ENCODE data around the gene CACNA1E.
"Not testable (repeated sequence)": the region's sequence is repeated elsewhere in the genome, so short reads cannot be mapped to it uniquely, and the experiment has no call there.

The CACNA1E gene

DNA sequence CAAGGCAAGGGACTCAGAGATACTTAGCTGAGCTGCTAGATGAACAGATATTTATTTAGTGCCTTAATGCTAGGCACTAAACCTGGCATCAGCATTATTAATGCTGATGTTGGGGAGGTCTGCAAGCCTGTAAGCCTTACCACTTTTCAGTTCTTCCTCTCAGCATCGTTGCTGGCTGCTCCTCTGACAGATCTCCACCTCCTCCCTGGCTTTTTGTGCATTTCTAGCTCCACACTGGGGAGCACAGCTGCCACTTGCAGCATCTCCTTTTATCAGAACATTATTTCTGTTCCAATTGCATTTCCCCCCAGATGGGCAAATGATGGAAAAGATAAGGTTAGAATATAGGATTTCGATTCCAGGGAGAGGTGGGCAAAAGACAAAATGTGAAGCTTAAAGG is 34.8 kb downstream of the CACNA1E start:
- DNase-seq = no peak

DNA sequence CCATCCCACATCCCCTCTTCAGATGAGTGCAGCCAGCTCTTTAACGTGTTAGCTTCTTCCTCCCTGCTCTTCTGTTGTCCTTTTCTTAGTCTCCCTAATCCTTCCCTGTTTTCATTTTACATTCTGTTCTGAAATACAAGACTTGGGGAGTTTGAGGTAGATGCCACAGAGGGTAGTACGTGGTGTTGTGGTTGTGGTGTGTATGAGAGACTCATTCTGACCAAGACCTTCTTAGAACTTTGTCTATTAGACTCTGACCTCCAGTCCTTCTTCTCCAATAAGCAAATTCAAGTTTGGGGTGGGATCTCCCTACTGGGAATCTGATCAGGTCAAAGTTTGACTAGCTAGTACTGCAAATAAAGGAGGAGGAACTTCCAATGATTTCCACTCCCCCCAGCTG is 39.5 kb downstream of the CACNA1E start:
- no peak for DNase-seq

DNA sequence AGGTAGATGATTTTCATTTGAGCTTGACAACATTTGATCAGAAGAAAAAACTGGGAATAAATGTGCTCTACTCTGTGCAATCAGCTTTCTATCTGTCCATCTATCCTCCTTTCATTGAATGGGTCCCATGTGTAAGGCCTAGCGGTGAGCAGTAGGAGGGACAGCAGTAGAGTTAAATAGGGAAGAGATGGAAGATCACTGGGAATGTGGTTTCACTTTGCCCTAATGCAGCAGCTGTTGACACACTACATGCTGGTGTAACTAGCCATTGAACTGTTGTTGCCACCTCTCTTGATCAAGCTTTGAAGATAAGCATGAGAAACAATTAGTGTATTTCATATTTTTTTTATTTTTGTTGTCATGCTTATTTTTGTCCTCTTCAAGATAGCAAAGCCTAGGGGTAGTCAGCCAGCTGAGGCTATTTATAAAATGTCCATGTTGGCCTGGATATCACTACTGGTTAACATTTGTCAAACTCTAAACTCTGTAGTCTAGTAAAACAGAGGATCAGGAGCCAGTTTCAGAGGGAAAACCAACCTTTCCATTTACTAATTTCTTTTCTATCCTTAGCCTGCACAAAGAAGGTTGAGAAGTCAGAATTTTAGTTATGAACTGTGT is 41.9 kb downstream of the CACNA1E start:
- DNase-seq = no peak

DNA sequence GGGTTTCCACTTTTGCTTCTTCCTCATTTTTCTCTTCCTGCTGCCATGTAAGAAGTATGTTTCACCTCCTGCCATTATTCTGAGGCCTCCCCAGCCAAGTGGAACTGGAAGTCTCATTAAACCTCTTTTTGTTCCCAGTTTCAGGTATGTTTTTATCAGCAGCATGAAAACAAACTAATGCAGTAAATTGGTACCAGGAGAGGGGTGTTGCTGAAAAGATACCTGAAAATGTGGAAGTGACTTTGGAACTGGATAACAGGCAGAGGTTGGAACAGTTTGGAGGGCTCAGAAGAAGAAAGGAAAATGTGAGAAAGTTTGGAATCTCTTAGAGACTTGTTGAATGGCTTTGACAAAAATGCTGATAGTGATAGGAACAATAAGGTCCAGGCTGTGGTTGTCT is 44.9 kb downstream of the CACNA1E start:
- not testable (repeated sequence) for DNase-seq

DNA sequence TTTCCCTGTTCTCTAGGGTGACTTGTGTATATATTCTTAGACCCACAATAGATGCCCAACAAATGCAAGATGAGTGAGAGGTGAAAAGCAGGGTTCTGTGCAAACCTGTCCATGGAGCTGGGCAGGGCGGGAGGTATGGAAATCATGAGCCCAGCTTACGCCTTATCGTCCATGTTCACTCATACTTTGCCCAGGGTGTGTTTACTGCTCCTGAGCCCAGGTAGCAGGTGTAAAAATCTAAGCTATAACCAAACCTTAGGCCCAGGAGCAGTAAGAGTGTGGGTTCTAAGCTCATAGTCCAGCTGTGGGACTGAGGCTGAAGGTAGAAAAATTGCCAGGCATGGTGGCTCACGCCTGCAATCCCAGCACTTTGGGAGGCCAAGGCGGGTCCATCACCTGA is 48.1 kb downstream of the CACNA1E start:
- no peak for DNase-seq

DNA sequence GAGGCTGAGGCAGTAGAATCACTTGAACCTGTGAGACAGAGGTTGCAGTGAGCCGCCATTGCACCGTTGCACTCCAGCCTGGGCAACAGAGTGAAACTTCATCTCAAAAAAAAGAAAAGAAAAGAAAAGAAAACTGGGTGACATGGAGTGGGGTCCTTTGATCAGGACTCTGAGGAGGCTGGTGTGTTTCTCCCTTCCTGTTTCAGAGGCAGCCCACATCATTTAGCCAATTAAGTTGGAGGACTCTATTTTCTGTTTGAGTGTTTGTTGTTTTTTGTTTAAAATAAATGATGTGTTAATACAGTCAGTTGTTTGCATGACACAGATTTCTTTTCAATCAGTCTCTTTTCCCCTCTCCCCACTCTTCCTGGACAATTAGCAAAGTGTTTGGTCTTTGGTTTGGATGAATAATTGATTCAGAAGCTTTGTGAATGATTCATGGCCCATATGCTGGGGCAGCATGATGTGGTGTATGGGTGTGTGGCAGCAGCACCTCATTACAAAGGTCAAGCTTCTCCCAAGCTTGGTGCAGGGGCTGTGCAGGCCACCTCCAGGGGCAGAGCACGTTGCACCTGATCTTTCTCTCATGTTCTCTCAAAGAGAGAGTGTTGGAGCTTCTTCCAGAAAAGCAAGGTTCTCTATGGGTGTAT is 48.8 kb downstream of the CACNA1E start:
- no peak for DNase-seq

DNA sequence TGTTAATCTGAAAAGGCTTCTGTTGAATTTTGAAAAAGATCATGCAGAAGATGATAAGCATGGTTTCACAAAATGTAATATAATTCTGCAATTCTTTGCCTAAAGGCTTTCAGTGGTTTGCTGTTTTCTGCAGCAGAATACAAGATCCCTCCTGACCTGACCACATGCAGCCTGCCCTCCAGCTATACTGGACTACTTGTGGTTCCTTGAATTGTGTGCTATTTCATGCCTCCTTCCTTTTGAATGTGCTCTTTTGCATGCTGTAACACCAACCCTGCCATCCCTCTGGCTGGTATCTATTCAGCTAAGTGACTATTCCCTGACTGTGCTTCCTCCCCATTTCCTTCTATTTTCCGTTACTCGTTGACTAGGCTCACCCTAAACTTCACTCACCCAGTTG is 55.5 kb downstream of the CACNA1E start:
- no peak for DNase-seq

DNA sequence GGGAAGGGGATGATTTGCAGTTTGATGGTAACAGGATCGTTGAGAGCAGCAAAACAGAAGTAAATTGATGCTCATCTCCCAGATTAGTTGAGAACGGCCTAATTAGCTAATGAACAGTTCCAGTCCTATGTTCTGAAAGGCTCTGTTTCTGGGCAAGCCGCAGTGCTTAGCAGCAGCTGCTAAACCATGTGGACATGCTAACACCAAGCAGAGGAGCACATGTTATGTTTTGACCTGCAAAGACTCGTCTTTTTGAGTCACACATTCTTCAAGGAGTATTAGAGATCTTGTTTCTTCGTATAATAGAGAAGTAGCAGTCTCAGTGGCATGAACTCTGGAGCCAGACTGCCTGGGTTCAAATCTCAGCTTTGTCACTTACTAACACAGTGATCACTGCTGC is 58.1 kb downstream of the CACNA1E start:
- no peak for DNase-seq

DNA sequence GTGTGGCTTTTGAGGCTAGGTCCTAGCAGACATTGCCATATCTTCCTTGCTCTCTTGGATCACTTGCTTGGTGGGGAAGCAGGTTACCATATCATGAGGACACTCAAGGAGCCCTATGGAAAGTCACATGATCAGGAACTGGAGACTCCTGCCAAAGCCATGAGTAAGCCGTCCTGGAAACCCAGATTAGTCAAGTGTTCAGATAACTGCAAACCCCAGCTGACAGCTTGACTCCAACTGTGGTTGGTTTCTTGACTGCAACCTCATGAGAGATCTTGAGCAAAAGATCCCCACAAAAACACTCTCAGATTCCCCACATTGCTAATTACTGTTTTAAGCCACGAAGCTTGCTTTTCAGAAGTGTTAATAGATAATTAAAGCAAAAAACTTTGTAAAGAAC is 58.6 kb downstream of the CACNA1E start:
- no peak for DNase-seq

DNA sequence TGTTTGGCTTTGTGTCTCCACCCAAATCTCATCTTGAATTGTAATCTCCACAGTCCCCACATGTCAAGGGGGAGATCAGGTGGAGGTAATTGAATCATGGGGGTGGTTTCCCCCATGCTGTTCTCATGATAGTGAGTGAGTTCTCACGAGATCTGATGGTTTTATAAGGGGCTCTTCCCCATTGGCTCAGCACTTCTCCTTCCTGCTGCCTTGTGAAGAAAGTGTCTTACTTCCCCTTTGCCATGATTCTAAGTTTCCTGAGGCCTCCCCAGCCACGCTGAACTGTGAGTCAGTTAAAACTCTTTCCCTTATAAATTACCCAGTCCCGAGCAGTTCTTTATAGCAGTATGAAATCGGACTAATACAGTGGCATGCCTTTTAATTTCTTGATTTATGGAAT is 59.1 kb downstream of the CACNA1E start:
- DNase-seq = not testable (repeated sequence)

DNA sequence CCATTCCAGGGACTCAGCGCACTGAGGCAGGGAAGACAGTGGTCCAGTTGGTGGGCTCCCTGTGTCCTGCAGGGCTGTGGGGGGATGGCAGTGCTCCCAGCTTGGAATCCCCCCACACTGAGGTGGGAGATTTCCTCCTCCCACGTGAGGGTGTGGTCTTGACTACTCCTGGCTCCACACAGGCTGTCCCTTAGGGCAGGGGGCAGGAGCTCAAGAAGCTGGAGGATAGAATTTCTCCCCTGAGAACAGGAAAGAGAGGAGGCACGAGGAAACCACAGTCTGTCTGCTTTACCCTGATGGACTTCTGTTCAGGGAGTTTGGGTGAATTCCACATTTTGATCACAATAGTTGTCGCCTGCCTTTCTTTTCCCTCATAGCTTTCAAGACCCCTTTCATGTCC is 62.1 kb downstream of the CACNA1E start:
- DNase-seq = no peak

DNA sequence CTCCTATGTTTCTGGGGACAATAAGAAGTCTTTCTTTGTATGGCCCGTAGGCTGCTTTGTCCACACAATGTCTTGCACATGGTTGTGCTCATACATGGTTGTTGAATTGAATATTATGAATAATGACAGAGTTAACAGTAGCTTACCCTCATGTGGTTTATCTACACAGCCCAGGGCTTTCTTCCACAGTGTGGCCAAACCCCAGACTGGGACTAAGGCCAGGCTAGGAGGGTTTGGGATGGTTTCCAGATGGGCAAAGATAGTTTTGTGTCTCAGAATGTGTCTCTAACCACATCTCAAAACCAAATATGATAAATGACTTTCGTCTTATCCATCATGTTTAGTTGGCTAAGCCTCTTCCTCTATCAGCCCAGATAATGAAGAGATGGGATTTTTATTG is 65.2 kb downstream of the CACNA1E start:
- no peak for DNase-seq

DNA sequence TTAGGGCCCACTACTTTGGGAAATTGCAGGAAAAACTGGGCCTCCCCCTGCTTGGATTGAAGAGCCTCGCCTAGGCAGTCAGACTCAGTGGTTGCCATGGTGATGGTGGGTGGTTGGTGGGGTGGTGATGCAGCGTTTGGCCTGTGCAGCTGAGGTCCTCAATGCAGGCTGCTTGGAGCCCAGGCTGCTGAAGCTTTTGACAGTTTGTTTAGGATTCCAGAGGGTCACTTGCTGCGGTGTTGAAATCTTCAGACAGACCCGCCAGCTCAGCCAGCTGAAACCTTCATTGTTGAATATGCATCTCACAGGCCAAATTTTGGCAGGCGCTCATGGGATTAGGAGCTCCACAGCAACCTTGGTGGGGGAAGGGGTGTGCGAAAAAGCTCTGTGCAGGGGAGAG is 67.9 kb downstream of the CACNA1E start:
- DNase-seq = peak; percentile 42

DNA sequence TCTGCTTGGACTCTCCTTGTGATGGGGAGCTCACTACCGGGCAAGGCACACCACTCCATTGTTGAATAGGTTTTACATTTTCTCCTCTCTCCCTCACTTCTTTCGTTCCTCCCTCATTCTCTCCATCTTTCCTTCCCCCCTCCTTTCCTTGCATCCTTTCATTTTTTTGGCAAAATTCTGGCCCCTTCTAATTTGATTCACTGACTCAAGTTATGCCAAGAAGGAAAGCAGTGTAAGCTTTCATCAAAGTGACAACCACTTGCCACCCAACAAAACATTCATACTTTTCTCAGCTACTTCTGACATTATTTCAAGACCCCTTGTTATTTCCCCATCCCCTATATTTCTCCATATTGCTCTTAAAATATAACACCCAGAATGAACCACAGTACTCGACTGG is 68.4 kb downstream of the CACNA1E start:
- DNase-seq = no peak

DNA sequence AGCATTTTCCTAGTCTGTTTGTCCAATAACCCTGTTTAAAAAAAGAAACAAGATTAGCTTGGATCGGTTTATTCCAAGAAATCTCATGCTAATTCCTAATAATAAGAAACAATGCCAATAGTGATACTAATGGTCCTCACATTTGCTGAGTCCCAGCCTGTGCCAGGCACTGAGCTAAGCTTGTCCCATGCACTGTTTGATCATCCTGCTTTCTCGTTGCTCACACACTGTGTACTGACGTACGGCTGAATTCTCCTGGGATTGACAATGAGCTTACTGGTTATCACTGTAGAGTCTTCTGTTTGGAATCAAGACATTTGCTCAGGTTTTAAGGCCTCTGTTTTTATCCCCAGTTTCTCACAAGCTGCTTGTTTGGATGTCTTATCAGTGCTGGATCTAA is 71.1 kb downstream of the CACNA1E start:
- DNase-seq = no peak

DNA sequence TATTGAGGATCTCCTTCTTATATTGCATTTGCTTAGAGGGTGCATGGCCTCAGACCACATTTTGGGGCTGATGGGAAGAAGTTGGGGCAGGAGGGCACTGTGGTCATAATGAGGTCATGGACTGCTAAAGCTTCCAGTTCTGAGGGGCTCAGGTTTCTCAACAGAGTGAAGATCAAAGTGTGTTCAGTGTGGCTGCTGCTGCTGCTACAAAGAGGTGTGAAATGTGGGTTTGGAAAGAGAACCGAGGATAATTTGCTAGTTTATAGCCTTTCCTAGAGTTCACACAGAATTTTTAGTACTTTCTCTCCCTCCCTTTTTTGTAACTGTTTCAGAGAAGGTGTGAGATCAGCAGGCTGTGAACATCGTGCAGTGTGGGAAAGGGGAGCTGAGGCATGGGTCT is 73.3 kb downstream of the CACNA1E start:
- DNase-seq = no peak

DNA sequence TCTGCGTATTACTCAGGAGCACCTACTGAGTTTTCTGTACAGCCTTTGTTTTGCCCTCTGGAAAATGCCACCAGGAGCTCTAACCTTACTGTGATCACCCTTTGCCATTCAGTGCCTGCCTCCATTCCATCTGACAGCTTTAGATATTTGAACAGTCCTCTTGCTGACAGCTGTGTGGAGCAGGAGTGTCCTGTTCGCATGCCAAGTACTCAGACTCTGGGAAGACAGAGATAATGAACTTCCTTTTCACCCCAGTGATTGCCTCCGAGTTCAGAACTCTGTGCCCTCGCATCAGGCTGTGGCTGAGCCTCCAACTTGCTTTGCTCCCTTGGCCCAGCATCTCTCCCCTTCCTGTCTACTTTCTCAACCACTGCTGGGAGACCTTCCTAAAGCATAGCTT is 74.0 kb downstream of the CACNA1E start:
- DNase-seq = no peak

DNA sequence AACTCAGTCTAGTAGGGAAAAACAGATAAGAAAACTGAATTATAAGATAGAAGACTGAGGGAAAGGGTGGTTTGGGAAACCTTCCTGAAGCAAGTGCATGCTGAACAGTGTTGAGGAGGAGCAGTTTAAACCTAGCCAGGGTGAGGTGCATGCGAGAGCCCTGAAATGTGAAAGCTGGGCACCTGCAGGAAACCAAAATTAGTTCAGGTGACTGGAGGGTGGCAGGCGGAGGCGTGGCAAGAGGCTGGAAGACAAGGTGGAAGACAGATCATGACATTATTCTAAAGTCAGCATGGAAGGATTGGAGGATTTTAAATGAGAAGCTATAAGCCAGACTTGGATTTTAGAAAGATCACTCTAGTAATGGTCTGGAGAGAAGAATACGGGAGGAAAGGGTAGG is 75.1 kb downstream of the CACNA1E start:
- DNase-seq = no peak

DNA sequence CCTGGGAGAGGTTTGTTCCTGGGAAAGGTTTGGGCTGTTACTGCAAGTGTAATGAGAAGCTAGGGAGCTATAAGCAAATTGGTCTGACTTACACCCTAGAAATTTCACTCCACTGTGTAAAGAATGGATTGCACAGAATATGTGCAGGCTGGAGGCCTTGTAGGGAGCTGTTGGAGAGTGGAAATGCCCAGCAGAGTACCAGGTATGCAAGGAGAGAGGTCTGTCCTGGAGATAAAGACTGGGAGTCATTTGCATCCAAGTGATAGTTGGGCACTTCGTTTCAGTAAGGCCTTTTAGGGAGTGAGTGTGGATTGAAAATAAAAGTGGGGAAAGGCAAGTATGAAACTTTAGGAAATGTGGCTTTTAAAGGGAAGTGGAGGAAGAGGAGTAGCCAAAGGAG is 75.8 kb downstream of the CACNA1E start:
- no peak for DNase-seq

DNA sequence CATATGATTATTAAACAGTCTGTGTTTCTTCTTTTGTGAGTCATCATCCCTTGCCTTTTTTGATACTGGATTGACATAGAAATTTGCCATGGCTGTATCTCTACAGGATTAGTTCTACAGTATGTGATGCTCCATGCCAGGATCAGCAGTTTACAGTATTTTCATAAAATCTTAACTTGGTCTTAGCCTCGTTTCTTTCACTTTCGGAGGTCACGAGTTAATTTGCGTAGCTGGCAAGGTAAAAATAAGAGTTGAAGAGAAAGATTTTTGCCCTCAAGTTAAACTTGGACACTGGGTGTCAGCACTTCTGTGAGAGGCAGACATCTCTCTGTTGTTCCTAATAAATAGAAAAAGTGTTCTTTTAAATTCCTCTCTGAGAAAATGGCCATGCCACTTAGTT is 79.1 kb downstream of the CACNA1E start:
- DNase-seq = no peak

DNA sequence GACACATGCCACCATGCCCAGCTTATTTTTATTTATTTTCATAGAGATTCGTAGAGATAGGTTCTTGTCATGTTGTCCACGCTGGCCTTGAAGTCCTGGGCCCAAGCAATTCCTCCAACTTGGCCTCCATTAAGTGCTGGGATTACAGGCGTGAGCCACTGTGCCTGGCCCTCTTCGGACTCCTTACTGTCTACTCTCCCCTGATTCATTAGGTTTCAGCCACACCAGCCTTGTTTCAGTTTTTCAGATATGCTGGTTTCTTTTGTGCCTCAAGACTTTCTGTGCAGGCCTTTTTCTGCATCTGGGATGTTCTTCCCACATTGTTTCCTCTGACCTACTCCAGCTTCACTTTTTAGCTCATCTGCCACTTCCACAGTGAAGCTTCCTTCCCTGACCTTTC is 85.4 kb downstream of the CACNA1E start:
- no peak for DNase-seq

DNA sequence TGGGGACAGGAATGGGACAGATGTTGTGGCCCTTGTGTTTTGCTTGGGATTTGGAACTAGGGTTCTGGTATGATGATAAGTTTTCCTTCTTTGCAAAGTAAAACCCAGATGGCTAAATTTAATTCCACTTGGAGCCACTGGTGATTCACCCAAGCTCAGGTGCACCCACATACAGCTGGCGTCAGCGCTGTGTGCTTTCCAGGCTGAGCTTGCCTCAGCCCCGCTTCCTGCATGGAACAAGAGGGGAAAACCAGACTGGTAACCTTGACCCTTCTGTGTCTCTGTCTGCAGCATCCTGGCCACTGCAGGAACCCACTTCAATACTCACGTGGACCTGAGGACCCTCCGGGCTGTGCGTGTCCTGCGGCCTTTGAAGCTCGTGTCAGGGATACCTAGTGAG is 94.2 kb downstream of the CACNA1E start:
- no peak for DNase-seq

DNA sequence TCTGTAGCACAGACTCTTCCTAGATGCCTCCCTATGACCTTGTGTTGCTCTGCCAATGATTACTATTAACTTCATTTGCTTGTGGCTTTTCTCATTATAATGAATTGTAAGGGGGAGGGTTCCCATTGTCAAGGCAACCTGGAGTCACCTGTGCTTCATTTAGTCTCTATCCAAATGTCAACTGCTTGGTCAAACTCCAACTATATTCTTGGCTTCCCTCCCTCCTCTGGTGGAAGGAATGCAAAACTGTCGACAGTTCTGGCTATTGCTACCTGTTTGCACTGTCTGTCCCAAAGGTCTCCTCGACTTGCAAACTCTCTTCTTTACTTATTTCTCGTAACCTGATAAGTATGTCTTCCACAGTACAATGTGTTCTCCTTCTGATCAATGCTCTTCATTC is 100.3 kb downstream of the CACNA1E start:
- DNase-seq = no peak

DNA sequence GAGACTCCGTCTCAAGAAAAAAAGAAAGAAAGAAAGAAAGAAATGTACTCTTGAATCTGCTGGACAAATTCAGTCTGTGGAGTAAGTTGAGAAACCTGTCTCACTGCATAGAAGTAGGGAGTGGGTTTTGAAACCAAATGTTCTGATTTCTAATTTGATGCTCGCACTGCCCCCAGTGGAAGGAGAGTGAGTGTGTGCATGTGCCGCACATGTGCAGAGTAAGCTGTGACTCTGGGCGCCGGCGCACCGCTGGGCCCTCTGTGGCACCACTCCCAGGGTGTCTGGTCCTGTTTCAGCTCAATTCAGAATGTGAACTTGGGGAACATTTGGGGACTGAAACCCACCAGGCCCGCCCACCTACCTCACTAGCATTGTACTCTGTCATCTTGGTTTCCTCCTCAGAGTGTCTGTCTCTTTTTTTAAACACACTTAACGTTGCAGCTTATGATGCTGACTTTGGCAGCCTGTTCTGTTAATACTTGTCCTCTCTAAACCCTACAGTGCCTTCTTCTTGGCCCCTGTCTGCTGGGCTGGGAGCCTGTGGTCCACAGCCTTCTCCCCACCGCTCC is 104.6 kb downstream of the CACNA1E start:
- DNase-seq = no peak

DNA sequence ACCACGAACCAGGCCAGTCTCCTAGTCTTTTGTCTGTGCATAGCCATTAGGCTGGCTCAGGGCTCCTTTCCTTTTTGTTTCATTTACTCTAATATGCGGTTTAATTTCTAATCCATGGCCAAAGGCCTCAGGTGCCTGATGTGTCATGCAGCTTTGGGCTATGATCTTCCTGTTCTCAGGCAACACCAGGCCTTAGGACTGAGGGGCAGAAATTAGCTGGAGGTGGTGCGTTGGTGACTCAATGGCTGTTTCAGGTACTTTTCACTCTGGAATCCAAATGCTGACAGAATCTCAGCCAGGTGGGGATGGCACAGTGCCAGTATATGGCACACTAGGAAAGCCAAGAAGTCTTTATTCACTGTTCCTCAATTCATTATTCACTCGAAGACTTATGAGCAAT is 105.3 kb downstream of the CACNA1E start:
- DNase-seq = no peak

All from COR-L47 (cell line).